Activated CD4-positive, CD25-positive, alpha-beta regulatory T cell treated with anti-CD3 and anti-CD28 coated beads, Interleukin-2, amount 50 U/mL, for 16 hours (primary cell): ENCODE measurements around the gene BCKDHB.

Experiments used
- DNase-seq: peaks from one replicate; pipeline ENCODE4 v3.0.0-alpha.2; 2020; ENCODE audit warnings: low read depth, low spot score

BCKDHB gene

GRCh38 chr6:80151635-80152034, 45.2 kb downstream of the BCKDHB start:
- no peak for DNase-seq

GRCh38 chr6:80154160-80154559, 47.7 kb downstream of the BCKDHB start:
- DNase-seq, result no peak

- no peak for DNase-seq
Observed at GRCh38 chr6:80156221-80156620, 49.8 kb downstream of the BCKDHB start.

- DNase-seq, result no peak
Observed at GRCh38 chr6:80158478-80158989, 52.1 kb downstream of the BCKDHB start.

- DNase-seq, result no peak
Observed at GRCh38 chr6:80161434-80161833, 55.0 kb downstream of the BCKDHB start.

GRCh38 chr6:80163754-80164187, 57.3 kb downstream of the BCKDHB start:
- no peak for DNase-seq

- DNase-seq, result no peak
Observed at GRCh38 chr6:80165143-80165542, 58.7 kb downstream of the BCKDHB start.

- DNase-seq, result no peak
Observed at GRCh38 chr6:80165819-80166218, 59.3 kb downstream of the BCKDHB start.

- no peak for DNase-seq
Observed at GRCh38 chr6:80170433-80170832, 64.0 kb downstream of the BCKDHB start.

- no peak for DNase-seq
Observed at GRCh38 chr6:80173411-80173810, 66.9 kb downstream of the BCKDHB start.

GRCh38 chr6:80174900-80175572, 68.6 kb downstream of the BCKDHB start:
- DNase-seq, result no peak

GRCh38 chr6:80179695-80180094, 73.2 kb downstream of the BCKDHB start:
- DNase-seq, result no peak

- DNase-seq, result no peak
Observed at GRCh38 chr6:80181352-80182081, 75.0 kb downstream of the BCKDHB start.

GRCh38 chr6:80182308-80182707, 75.8 kb downstream of the BCKDHB start:
- DNase-seq, result no peak

- DNase-seq, result no peak
Observed at GRCh38 chr6:80183019-80183795, 76.7 kb downstream of the BCKDHB start.

- no peak for DNase-seq
Observed at GRCh38 chr6:80185492-80185891, 79.0 kb downstream of the BCKDHB start.

- no peak for DNase-seq
Observed at GRCh38 chr6:80186082-80186481, 79.6 kb downstream of the BCKDHB start.

GRCh38 chr6:80196906-80197305, 90.4 kb downstream of the BCKDHB start:
- no peak for DNase-seq

GRCh38 chr6:80197474-80197873, 91.0 kb downstream of the BCKDHB start:
- no peak for DNase-seq

- DNase-seq, result no peak
Observed at GRCh38 chr6:80197986-80198385, 91.5 kb downstream of the BCKDHB start.

GRCh38 chr6:80203283-80203682, 96.8 kb downstream of the BCKDHB start:
- no peak for DNase-seq

GRCh38 chr6:80205404-80205803, 98.9 kb downstream of the BCKDHB start:
- DNase-seq, result no peak
